ENCODE measurements around the gene DNAJB12.
A peak's percentile ranks its signal among the peaks of the same experiment; 100 is the strongest.
"Not testable (repeated sequence)": the region's sequence is repeated elsewhere in the genome, so short reads cannot be mapped to it uniquely, and the experiment has no call there.

Gene DNAJB12

GRCh38 chr10:72331575-72332422, 22.9 kb downstream of the DNAJB12 start:
- peak; percentile 51 for DNase-seq (ENCODE audit: low read depth, low spot score)

DNA sequence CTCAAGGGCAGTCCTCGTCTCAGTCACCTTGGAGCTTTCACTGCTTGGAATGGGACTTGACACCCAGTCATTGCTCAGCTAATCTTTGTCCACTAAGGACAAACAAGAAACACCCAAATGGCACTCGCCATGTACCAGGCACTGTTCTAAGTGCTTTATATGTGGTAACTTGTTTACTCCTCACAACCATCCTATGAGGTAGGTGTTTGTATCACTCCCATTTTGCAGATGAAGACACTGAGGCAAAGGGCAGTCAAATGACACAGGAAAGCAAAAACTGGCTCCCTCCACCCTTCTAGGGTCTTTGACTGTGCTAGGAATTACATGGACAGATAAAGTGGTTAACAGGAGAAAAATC, 24.7 kb downstream of the DNAJB12 start:
- no peak for DNase-seq (ENCODE audit: low read depth, low spot score)

DNA sequence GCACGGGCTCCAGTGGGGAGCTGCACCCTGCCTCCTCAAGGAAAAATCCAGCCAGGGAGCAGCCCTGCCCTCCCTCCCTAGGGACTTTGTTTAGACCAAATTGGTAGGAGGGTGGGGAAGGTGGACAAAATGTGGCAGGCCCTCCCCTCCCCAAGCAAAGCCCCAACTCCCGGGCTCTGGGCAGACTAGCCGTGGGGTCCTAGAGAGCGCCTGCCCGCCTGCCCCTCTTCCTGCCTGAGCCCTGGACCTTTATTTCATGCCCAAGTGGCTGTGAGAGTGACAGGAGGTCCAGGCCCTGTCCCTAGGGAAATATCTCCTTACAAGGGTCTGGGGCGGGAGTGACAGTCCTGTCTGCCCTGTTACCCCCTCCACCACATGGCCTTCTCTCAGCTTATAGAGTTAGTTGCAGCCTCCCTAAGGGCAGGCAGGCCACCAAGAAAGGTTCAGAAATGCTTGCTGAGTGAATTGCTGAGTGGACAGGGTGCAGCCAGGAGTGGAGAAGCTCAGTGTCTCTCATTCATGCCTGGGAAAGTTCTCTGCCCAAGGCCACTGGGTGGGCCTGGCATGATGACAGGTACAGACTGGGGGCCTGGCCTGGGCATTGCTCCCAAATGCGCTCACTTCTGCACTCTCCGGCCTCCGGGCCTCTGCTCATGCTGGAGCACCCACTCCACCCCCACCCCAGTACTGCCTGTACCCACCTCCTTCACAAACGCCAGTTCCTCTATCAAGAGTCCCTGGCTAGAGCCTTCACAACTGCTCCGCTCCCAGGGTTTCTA, 25.2 kb downstream of the DNAJB12 start:
- no peak for DNase-seq (ENCODE audit: low read depth, low spot score)

DNA sequence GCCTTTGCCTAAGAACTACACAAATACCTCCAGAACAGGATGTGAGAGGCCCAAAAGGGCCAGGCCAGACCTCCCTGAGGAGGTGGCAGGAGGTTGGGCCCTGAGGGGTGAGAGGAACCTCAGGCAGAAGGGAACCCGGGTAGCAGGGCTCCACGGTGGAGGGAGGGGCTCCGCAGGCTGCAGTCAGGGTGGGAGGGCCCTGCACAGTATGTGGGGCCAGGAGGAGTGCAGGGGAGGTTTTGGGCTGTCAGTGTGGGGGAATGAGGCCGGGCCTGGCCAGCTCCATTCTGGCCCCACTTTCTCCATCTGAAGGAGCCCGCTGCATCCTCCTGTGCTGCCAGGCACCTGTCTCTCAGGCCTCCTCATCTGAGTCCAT, 25.9 kb downstream of the DNAJB12 start:
- DNase-seq (ENCODE audit: low read depth, low spot score) = no peak

GRCh38 chr10:72328045-72328828, 26.5 kb downstream of the DNAJB12 start:
- DNase-seq (ENCODE audit: low read depth, low spot score) = no peak

DNA sequence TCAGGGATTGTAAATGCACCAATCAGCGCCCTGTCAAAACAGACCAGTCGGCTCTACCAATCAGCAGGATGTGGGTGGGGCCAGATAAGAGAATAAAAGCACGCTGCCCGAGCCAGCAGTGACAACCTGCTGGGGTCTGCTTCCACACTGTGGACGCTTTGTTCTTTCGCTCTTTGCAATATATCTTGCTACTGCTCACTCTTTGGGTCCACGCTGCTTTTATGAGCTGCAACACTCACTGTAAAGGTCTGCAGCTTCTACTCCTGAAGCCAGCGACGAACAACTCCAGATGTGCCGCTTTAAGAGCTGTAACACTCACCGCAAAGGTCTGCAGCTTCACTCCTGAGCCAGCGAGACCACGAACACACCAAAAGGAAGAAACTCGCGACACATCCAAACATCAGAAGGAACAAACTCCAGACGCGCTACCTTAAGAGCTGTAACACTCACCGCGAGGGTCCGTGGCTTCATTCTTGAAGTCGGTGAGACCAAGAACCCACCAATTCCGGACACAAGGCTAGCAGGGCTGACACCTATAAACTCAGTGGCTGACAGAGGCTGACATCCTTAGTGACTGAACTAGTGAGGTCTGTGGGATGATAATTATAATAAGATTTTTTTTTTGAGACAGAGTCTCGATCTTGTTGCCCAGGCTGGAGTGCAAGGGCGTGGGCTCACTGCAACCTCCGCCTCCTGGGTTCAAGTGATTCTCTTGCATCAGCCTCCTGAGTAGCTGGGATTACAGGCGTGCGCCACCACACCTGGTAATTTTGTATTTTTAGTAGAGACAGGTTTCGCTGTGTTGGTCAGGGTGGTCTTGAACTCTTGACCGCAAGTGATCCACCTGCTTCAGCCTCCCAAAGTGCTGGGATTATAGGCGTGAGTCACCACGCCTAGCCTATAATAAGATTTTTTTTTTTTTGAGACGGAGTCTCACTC, 27.8 kb downstream of the DNAJB12 start:
- not testable (repeated sequence) for DNase-seq (ENCODE audit: low read depth, low spot score)

DNA sequence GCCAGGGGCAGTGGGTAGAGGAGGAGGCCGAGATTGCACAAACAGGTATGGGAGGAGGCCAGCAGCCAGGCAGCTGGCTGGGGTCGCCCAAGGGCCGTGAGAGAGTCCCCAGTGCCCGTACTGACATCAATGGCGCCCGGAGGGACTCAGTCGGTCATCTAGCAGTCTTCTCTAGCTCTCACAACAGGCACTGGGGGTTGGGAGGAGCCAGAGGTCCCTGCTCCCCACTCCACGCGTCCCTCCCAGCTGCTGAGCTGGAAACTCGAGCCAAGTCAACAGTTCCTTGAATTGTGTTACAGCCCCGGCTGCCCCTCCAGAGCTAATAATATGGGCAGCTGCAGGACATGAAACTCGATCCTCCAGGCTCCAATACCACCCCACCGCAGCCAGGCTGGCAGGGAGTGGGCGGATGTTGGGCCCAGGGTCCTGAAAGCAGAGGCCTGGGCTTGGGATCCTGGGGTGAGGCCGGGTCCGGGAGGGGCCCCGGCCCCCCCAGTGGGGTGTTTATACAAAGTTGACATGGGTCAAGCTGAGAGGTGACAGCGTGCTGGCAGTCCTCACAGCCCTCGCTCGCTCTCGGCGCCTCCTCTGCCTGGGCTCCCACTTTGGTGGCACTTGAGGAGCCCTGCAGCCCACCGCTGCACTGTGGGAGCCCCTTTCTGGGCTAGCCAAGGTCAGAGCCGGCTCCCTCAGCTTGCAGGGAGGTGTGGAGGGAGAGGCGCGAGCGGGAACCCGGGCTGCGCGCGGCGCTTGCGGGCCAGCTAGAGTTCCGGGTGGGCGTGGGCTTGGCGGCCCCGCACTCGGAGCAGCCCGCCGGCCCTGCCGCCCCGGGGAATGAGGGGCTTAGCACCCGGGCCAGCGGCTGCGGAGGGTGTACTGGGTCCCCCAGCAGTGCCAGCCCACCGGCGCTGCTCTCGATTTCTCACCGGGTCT, 29.2 kb downstream of the DNAJB12 start:
- DNase-seq (ENCODE audit: low read depth, low spot score) = not testable (repeated sequence)

DNA sequence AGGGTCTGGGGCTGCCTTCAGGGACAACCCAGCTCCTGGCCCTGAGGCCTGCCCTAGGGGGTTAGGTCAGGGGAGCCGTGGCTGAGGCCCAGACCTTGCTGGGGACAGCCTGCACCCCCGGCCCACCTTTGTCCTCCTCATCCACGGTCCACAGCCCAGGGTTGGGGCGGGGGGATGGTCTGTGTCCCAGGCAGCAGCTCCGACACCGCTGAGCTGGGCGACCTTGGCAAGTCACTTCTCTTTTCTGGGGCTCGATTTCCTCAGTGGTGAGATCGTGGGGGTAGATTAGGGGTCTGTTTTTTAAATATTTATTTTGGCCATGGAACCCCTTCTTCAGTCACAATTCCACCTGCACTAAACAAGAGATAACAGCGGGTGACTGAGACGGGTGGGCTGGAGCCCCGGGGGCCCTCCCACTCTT, 30.9 kb downstream of the DNAJB12 start:
- DNase-seq (ENCODE audit: low read depth, low spot score) = no peak

DNA sequence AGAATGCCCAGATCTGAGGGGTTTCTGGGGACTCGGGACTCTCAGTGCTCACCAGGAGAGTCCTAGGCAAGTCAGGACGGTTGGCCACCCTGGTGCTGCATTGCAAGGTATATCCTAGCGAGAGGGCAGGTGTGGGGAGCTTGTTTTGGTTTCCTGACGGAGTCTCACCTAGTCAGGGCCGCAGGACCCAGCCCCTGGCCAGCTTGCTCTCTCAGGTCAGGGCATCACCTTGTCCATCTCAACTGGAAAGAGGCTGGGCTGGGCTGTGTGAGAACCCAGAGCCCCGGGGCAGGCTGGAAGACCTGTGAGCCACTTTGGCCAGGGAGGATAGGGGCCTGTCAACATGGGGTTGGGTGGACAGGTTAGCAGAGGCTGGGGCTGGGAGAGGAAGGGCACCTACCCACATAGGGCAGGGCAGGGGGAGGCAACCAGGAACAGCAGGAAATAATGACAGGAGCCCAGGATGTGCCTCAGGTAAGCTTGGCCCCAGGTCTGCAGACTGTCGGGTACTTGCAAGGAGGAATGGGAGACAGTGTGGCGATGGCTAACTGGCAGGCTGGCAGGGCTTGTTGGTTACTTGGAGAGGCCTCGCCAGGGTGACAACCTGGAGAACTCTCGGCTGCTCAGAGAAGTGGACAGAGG, 31.5 kb downstream of the DNAJB12 start:
- no peak for DNase-seq (ENCODE audit: low read depth, low spot score)

- no peak for DNase-seq (ENCODE audit: low read depth, low spot score)
Observed at GRCh38 chr10:72322280-72323058, 32.2 kb downstream of the DNAJB12 start.

DNA sequence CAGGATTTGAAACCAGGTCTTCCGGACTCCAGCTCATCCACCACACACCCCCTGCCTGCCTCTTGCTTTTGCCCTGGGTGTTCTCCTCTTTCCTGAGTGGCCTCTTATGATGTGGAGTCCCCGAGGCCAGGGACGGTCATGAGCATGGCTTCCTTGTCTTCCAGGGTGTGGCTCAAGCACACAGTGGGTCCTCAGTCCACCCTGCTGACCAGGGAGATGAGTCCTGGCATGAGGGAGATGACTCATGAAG, 32.8 kb downstream of the DNAJB12 start:
- DNase-seq (ENCODE audit: low read depth, low spot score) = no peak

DNA sequence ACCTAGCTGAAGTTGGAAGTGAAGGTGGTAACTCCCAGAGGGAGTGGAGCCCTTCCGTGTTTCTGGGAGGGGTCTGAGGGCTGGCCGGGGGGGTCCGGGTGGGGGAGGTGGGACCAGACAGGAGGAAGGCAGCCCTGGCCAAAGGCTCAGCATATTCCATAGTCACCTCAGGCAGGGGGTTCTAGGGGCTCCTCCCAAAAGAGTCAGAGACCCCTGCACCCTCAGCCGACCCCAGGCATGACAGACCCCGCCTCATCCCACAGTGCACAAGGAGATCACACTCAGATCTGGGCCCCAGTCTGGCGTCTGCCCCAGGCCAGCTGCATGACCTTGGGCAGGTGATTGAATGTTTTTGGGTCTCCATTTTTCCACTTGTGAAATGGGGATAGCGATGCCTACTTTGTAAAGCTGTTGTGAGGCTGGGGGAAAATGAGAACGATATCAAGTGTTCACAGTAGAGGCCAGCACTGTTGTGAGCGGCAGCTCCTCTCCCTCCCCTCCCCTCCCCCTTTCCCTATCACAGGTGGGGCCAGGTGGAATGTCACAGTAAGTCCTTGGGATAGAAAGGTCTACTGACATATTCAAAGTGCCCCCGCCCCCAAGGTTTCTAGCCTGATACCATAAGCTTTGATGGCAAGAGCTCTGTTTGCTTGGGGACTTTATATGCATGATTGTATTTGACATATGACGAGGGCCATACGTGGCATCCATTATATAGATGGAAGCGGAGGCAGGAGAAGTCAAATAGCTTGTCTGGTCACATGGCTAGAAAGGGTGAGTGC, 33.3 kb downstream of the DNAJB12 start:
- DNase-seq (ENCODE audit: low read depth, low spot score) = no peak

DNA sequence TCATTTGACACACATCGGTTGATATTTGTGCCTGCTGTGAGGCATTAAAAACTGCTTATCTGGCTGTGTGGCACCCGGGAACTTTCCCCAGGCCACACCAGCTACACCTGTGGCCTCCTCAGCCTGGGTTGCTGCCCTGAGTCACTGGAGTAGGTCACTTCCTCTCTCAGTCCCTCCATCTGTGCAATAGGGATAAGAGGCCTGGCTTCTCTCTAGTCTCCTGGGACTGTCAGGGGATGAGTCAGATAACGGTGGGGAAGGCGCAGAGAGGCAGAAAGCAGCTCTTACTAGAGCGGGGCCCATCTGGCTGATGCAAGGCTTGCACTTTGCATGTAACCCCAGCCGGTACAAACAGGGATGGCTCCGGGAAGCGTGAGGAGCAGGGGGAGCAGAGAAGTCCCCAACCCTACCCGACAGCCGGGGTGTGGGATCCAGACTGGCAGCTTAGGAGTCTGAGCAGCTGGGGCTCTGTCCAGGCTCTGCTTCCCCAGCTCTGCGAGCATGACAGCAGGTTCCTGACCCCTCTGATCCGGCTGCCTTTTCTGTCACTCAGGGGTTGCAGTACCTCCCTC, 34.0 kb downstream of the DNAJB12 start:
- DNase-seq (ENCODE audit: low read depth, low spot score) = peak; percentile 29

DNA sequence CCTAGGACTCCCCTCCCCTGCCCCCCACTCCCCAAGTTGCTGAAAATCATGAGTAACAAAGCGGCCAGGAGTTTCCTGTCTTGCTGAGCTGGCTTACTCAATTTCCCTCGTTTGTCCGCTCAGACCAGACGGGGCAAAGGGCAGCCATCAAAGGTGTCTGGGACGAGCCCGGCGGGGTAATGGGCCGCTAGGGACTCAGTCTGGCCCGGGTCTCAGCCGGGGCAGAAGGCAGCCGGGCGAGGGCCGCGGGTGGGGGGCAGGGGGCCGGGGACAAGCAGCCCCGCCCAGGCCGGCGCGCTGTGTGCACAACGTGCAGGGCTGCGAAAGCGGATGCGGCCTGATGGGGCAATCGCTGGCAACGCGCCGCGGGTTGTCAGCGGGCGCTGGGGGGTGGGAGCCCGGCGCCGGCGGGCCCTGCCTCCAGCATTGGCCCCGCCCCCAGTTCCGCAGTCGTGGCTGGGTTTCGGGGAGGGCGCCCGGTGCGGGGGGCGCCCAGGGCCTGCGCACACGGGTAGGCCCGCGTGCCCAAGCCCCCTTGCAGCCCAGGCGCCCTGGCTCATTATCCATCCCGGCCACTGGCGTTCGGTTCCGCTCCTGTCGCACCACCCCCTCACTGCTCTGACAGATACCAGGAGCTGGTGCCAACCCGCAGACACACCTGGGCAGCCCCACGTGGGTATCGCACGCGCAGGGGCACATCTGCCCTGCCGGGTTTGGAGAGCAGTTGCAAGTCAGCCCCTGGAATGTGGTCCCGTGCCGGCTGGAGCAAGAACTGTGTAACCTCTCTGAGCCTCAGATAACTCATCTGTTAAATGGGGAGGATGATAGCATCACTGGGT, 35.1 kb downstream of the DNAJB12 start:
- peak; percentile 76 for DNase-seq (ENCODE audit: low read depth, low spot score)

- no peak for DNase-seq (ENCODE audit: low read depth, low spot score)
Observed at GRCh38 chr10:72318418-72319262, 36.1 kb downstream of the DNAJB12 start.
